Measurements from ENCODE around the gene SIL1.

DNA sequence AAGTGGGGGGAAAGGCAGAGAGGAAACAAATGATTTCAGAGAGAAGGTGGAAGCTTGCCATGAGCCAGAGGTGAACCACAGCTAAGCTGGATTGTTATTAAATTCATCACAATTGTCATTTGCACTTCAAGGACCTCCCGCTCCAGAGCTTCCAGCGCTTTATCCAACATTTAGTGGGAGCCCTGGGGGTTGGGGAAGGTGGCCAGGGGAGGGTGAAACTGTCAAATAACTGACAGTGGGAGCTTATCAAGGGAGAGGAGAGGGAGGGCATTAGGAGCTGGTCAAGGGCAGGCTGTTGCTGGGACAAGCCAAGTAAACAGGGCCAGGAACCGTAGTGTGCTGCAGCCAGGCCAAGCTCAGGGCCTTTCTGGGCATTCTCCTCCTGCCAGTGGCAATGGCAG is 71.5 kb downstream of the SIL1 start:
- TF ChIP-seq, protein P1, sequence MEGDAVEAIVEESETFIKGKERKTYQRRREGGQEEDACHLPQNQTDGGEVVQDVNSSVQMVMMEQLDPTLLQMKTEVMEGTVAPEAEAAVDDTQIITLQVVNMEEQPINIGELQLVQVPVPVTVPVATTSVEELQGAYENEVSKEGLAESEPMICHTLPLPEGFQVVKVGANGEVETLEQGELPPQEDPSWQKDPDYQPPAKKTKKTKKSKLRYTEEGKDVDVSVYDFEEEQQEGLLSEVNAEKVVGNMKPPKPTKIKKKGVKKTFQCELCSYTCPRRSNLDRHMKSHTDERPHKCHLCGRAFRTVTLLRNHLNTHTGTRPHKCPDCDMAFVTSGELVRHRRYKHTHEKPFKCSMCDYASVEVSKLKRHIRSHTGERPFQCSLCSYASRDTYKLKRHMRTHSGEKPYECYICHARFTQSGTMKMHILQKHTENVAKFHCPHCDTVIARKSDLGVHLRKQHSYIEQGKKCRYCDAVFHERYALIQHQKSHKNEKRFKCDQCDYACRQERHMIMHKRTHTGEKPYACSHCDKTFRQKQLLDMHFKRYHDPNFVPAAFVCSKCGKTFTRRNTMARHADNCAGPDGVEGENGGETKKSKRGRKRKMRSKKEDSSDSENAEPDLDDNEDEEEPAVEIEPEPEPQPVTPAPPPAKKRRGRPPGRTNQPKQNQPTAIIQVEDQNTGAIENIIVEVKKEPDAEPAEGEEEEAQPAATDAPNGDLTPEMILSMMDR (conservative IDR thresholded peaks at IDR 0.05 in 1 of 2, IDR thresholded peaks at IDR 0.05 in 1 of 2; ENCODE audit: low read depth in 1 of 2, low read length in 2 of 2), result no peak
- no peak for TF ChIP-seq EZH2 (IDR thresholded peaks at IDR 0.05; ENCODE audit: low read length, missing control alignments)

All from fibroblast of lung (primary cell).